Stimulated activated CD8-positive, alpha-beta memory T cell treated with anti-CD3 and anti-CD28 coated beads, Interleukin-12 subunit alpha, Interleukin-12 subunit beta, amount 100 ng/mL, for 24 hours (primary cell): ENCODE data around the gene LCN1.

Experiments
- DNase-seq: peaks from one replicate; pipeline ENCODE4 v3.0.0-alpha.2; 2020; ENCODE audit errors: extremely low read depth

Gene LCN1

DNA sequence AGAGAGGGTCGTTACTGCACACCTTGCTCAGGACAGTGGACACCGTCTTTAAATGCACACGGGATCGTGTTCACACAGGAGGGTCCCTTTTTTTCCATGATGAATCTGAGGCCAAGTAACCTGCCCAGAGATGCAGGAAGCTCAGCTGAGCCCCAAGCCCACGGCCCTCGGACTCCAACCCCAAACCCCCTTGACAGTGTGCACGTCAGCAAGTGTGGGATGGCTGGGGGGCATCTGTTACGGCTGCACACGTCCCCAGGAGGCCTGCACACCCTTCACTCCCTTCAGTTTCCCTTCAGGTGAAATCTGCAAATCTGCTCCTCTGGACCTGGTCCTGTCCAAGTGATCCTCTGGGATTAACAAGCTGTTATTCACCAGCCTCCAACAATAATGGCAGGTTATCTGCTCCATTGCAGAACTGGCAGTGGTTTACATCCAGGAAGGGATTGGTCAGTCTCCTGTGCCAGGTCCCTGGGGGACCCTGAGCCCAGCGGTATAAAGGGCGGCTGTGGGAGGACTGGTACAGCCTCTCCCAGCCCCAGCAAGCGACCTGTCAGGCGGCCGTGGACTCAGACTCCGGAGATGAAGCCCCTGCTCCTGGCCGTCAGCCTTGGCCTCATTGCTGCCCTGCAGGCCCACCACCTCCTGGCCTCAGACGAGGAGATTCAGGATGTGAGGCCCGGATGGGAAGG lies at the start of gene LCN1:
TSS of gene LCN1 (plus strand) at position 525 of the 692 bp plus-strand sequence. CDS start at position 583, 58 bp downstream.
- DNase-seq = no peak

DNA sequence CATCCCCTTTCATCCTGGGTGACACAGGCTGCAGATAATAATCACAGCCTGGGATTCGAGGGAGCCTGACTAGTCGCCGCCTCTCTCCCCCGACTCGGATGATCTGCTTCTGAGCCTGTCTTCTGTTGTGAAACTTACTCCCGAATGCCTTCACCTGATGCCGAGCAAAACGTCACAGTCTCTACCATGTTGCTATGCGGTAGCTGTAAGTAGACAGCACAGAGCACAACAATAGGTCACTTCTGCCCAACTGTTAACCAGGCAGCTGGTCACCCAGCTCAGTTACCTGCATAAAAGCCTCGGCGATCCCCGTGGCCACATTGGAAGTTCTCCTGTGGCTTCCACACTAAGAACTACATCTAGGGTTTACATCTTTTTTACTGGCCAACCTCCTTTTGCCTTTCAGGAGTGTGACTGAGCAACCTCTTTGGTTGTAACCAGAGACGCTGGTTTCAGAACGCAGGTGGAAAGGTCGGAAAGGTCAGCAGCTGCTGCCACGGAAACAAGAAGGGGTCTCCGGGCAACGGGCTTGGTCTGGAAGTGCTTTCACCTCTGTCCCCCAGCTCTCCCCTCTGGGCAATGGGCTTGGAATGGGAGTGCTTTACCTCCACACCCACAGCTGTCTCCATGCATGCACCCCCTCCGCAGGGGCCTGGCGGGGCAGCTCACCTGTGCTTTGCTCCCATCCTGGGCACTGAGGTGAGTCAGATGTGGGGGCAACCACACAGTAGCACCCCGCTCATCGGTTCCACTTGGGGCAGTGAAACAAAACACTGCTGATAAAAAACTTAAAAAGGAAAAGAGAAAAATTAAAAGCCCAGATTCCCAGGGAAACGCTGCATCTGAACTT lies 49.2 kb upstream of the LCN1 start:
- no peak for DNase-seq

DNA sequence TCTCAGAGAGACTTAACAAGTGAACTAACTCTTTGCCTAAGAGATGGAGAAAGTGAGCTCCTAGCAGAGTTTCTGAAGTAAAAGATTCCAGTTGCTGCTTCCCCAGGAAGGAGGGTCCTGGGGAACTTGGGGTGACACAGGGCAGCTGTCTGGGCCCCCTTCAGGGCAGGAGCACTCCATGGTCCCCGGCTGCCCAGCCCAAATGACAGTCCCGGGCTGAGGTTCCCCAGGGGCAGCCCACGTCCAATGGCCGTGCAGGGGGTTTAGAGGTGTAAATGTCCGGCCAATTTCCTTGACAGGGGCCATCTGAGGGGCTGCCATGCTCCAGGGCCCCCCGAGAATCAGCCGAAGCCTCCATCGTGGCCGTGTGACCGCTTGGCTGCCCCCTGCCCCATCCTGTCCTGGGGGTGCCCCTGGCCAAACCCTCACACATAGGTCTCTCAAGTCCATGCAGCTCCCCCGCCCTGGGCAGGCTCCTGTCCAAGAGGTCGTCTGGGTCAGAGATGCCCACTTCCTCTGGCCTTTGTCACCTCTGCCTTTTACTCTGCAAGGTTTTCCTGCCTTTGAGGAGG lies 47.2 kb upstream of the LCN1 start:
- DNase-seq = no peak

DNA sequence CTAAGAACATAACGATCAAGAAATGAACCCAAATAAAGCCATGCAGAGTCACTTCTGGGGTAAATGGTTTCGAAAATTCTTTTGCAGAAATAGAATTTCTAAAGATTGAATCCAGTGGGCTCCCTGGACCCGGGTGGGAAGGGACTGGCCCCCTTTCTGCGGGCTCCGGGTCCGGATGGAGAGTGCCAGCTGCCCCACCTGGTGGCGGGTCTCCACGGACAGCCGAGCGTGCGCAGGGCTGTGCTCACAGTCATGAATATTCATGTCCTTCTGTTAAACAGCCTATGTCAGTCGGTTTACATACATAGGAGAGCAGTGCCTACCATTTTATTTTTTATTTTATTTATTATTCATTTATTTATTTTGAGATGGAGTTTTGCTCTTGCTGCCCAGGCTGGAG lies 46.3 kb upstream of the LCN1 start:
- DNase-seq = no peak

DNA sequence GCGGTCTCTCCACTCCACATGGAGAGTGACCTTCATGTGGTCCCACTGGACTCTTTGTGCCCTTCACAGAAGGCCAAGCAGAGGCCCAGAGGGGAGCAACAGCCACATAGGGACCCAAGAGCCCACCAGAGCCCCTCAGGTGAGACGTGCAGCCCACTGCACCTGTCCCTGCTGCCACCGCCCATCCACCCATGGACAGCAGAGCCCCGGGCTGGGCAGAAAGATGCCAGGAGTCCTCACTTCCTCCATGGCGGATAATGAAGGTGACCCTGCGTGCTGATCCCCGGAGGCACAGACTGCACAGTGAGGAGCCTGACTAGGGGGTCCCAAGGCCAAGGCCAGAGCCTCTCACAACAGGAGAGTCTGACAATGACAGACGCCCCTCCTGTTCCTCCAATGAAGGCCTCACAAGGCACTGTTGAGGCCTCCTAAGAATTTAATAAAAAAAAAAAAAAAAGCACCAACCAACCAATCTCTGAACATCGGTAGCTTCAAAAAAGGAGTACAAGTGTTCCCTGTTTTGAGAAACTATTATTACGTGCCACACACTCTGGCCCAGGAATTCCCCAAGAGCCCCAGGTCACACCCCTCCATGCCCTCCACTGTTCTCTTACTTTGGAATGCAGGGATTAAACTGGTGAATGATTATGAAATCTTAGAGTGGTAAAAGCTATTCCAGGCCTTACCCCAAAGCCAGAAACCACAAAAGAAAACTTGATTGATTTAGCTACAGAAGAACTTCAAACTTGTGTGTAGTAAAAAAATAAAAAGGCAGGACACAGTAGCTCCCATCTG lies 44.5 kb upstream of the LCN1 start:
- DNase-seq = no peak

DNA sequence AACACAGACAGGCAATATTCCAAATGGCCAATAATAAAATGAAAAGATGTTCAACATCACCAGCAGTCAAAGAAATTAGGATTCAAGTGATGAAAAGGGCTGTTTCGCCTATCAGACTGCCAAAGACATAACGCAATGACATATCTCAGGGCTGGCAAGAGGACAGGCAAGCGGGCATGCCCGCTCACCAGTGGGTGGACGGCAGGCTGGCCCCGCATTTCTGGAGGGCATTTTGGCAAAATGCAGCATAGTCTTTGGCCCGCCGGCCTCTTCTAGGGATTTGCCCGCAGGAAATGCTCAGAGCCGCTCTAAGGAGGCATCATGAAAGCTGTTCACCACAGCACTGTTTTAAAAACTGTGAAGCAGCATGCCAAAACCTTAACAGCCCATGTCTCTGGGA lies 43.0 kb upstream of the LCN1 start:
- DNase-seq = no peak

DNA sequence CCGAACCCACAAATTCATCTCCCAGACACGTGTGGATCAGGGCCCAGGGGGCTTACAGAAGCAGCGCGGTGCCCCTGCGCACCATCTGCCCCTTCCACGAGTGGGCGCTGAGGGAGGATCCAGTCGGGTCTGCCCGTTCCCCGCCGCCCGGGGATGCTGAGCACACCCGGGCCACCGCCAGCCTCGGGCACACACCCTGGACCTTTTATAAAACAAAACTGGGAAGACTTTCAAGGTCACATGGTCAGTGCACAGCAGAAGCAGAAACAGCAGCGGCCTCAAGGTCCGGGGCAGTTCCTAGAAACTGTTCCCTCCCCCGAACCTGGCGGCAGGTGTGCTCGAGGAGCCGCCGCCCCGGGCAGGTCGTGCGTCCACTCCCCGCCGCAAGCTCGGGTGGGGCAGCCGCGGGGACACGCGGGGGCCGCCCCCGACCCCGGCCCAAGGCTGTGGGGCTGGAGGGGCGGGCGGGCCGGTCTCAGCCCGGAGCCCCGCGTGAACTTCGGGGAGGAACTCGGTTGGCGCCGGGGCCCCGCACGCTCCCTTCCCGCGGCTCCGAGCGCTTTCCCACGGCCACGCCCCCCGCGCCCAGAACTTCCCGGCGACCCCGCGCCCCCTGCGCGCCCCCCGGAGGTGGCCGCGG lies 42.3 kb upstream of the LCN1 start:
- DNase-seq = no peak

DNA sequence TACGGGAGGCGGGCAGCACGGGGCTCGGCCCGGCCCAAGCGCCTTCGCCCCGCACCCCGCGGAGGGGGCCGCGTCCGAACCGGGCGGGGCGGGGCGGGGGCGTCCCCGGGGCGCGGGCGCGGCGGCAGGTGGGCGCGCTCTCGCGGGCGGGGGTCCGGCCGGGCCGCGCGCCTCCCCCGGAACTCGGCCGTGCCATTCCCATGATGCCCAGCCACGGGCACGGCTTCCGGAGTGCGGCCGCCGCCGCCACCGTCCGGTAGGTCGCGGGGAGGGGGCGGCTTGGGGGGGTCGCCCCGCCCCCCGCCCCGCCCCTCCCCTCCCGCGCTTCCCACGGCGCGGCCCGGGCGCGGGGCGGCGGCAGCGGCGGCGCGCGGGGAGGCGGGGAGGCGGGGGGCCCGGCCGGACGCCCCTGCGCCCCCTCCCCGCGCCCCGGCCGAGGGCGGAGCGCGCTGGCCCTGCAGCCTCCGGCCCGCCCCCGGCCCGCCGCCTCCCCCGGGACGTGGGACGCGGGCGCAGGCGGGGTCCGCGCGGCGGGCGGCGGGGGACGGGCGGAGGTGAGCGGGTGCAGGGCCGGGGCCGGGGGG lies 41.7 kb upstream of the LCN1 start, which contains the start of gene PPP1R26:
TSS of gene PPP1R26 (plus strand) at position 314 of the 584 bp plus-strand sequence. CDS start 4,729 bp downstream, outside the sequence.
- DNase-seq = no peak

DNA sequence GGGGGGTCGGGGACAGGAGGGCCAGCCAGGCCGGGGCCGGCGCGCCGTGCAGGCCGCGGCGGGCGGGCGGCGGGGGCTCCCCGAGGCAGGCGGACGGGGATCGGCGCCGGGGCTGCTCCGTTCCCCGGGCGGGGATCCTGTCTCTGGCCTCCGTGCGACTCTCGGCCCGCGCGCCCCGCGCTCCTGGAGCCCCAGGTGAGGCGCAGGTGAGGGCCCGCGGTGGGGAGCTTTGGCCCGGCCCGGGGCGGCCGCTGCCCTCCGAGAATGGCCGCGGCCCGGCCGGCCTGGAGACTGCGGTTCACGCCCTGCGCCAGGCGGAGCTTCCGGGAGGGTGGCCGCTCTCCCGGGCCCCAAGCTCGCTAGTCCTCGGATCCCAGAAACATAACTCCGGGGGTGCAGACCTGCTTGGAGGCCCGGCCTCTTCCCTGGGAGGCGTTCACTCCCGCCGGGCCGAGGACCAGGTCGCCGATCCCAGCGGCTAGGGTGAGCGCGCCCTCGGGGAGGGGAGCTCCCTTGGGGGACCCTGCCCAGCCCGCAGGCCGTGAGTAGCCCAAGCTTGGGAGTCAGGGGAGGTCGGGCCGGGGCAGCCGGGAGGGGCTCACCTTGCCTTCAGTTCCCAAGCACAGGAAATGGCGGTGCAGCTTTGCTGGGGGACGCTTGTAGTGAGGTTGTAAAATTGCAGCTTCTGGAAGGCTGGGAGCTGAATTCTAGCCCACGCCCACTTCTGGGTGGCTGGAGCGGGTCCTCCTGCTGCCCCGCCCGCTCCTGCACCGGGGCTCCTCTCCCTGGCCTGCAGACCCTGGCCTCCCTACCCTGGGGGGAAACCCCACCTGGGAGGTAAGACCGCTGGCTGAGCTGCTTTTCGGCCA lies 40.9 kb upstream of the LCN1 start:
- DNase-seq = no peak

DNA sequence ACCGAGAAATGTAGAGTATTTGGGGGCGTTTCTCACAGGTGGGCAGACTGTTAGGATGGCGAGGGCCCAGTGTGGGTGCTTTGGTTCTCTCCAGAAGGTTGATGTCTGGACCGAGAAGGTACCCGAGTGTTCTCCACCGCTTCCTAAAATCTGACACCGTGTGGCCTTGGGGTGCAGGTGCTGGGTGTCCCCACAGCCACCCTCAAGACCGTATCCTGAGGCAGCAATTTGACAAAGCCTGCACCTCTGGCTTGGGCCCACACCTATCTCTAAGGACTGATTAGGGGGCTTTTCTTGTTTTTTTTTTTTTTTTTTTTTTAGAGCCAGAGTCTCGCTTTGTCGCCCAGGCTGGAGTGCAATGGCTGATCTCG lies 40.3 kb upstream of the LCN1 start:
- DNase-seq = no peak

DNA sequence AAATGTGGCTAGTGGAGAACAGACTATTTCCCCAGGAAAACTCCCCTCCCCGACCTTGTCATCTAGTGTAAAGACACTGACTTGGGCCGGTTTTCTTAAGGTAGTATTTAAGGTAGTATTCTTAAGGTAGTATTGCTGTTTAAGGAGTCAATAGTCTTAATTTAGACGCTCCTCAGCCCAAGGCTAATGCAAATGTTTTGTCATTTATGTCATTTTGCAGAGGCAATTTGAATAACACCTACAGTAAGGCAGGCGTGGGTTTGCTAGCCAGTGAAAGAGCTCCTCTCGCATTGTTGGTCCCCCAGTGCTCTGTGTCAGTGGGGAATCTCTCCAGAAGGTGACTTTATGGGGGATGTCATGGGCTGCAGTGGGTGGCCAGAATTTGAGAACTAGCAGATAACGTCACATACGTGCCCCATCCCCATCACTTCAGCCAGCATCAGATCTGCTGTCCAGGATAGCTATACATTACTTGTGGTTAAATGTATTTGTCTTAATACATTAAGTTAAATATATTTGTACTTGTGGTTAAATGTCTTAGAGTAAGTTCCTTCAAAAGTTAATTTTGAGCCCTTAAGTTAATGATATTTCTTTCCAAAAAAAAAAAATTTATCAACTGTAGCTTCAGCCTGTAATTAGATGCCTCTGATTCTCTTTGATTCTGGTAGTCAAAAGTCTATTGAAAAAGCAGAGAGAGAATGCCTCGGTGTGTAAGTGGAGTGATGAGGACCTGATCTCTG lies 39.1 kb upstream of the LCN1 start:
- DNase-seq = no peak

DNA sequence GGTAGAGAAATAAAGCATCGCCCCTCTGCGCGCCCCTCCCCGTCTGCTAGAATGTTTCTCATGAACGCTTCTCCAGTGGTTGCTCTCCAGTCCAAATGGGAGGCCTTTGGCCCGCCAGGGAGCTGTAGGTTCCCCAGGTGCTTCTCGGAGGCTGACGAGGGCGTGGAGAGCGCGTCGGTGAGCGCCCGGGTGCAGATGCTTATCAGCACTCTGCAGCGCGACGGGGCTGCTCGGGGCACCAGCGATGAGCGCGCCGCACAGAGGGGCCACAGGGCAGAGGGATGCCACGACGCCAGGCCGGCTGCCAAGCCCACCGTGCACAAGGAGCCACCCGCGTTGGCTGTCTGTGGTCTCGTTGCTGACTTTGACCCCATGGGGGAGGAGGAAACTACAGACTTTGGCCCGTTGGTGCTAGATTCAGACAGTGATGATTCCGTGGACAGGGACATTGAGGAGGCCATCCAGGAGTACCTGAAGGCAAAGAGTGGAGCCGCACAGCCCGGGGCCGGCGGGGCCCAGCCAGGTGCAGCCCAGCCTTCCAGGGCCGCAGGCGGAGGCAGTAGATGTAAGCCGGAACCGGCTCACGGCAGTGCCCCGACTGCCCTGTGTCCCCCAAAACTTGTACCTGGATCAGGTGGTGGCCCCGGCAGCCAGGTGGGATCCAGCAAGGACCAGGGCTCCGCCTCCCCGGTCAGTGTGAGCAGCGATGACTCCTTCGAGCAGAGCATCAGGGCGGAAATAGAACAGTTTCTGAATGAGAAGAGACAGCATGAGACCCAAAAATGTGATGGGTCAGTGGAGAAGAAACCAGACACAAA lies 36.6 kb upstream of the LCN1 start:
- DNase-seq = no peak

DNA sequence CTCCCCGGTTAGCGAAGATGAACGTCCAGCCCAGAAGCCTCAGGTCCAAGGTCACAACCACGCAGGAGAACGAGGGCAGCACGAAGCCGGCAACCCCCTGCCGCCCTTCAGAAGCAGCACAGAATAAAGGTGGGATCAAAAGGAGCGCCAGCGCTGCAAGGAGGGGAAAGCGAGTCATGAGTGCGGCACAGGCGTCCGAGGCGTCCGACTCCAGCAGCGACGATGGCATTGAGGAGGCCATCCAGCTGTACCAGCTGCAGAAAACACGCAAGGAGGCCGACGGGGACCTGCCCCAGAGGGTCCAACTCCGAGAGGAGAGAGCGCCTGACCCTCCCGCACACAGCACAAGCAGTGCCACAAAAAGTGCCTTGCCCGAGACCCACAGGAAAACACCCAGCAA lies 35.9 kb upstream of the LCN1 start:
- no peak for DNase-seq

DNA sequence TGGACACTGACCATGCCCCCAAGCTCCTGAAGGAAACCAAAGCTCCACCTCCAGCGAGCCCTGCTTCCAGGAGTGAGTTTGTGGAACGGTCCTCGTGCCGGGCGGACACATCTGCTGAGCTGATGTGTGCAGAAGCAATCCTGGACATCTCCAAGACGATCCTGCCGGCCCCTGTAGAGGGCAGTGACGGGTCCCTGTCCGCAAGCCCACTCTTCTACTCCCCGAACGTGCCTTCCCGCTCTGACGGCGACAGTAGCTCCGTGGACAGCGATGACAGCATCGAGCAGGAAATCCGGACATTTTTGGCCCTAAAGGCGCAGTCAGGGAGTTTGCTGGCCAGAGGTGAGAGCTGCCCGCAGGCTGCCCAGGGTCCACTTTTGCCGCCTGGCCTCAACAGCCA lies 35.4 kb upstream of the LCN1 start:
- no peak for DNase-seq

DNA sequence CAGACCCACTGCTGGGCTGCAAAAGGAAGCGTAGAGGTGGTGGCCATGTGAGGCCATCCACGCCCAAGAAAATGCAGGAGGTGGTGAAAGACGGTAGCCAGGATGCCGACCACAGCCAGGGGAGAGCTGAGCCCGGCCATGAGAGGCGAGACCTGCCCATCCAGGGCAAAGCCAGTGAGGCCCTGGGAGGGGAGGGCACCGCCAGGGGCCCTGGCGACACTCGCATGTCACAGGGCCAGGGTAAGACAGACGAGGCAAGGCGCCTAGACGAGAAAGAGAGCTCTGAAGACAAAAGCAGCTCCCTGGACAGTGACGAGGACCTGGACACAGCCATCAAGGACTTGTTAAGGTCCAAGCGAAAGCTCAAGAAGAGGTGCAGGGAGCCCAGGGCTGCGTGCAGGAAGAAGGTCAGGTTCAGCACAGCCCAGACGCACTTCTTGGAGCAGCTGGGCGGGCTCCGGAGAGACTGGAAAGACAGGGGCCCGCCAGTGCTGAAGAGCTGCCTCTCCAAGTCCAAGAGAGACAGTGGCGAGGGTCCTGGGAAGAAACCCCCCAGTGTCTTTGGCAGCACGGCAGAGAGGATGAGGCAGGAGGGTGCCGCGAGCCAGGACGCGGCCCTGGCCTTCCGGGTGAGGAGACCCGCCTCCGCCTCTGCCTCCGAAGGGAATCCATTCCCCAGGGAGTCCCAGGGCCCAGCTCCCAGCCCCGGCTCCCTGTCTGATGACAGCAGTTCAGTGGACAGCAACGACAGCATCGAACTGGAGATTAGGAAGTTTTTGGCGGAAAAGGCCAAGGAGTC lies 34.8 kb upstream of the LCN1 start:
- DNase-seq = no peak

DNA sequence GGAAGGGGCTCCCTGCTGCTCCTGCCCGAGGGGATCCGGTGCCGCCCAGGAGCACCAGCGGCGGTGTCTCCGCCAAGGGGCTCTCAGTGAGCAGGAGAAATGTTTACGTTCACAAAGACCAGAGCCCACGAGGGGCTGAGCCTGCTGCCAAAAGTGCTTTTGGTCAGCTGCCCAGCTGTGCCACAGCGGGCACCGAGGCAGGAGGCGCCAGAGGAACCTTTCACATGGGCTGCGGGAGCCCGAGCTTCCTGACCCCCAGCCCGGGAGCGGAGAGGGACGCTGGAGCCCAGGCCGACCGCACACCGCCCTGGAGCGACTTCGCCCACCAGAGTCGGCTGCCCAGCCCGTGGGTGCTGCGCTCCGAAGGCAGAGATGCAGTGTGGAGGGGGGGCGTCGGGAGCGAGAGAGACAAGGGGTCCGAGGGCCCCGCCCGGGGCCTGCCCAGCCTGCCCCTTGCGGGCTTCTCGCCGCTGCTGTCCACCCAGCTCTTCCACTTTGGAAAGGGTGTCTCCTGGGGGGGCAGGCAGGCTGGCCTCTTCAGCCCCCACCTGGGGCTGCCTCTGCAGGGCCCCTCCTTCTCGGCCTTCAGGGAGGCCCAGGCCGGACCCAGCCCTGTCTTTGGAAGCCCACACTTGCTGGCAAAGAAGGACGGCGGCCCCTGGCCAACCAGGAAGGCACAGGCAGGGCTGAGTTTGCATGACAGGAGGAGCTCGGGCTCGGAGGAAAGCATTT lies 33.8 kb upstream of the LCN1 start:
- DNase-seq = no peak

DNA sequence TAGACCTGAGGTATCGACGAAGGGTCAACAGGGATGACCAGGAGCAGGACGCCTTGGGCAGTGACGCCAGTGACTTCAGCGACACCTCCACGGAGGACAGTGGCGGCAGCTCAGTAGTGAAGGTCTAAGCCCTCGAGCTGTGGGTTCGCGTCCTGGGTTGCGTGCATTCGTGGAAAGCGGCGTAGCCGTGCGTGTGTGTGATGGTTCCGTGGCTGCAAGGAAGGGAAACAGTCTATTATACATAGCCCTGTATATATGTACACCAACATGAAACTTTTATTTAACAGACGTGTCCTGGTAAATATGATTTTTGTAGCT lies 33.3 kb upstream of the LCN1 start:
- DNase-seq = no peak
